K562 (cell line): ENCODE data around the gene RDH8. TPM values are rescaled to one million over a fixed set of nuclear protein-coding genes. Genes with fewer than 3 reads are reported as not detected.

Source experiments
- ATAC-seq: fragments of 200-7000 bp; cut with Tn5 transposase; 3 replicates; pipeline ENCODE4 v1.9.1; 2020; ENCODE audit warnings: moderate library complexity
- BruUV-seq: library from RNA; stranded (reverse); fragments of 400-500 nt; replicated peaks from 2 replicates; lab custom pipeline; 2021; lab: Mats Ljungman, UMichigan
- CTCF ChIA-PET: fragments of 300-600 bp; formaldehyde crosslinking; extraction: SDS; loops from one replicate; lab custom pipeline; 2021; ENCODE audit warnings: low intra/inter-chr PET ratio; lab: Yijun Ruan, JAX
- POLR2A ChIA-PET: fragments of 300-600, 350-650 bp; sonication (Branson Sonifier 250); formaldehyde crosslinking; extraction: SDS; loops from one replicate; lab custom pipeline; 2021; ENCODE audit warnings: antibody characterized with exemption, inconsistent platforms; lab: Yijun Ruan, JAX
- DNase-seq, 4 experiments: peaks; one replicate each; pipeline versions ENCODE4 v3.0.0 to v3.0.0-alpha.2; 2011 to 2018; ENCODE audit warnings: low spot score in 3 of 4, mixed read lengths in 3 of 4; ENCODE audit errors: extremely low read depth in 1 of 4
- FAIRE-seq: peaks from 2 replicates; lab custom pipeline; 2011; peaks lifted over from hg19 to GRCh38; lab: Jason Lieb, UNC
- H2AFZ ChIP-seq: 2 replicates; pipeline ENCODE4 v1.6.0; 2011; ENCODE audit warnings: low read depth, low read length, control low read depth, inconsistent platforms
- H3K27ac ChIP-seq: fragments of 200-600 bp; 3 replicates; pipeline ENCODE4 v1.8.0; 2011; ENCODE audit warnings: low read depth, mild to moderate bottlenecking, control low read depth, inconsistent platforms, low read length, moderate library complexity, mixed read lengths; ENCODE audit errors: extremely low read depth
- H3K27me3 ChIP-seq, 2 experiments: fragments of 300-600 bp in 1 of 2; 2 replicates in 1 of 2; 3 replicates in 1 of 2; pipeline versions ENCODE4 v1.6.0 to v1.8.0; 2011; ENCODE audit warnings: inconsistent platforms in 2 of 2, low read length in 2 of 2, mild to moderate bottlenecking in 1 of 2, mixed read lengths in 1 of 2, moderate library complexity in 1 of 2; ENCODE audit not compliant: control insufficient read depth in 2 of 2, insufficient read depth in 2 of 2
- H3K36me3 ChIP-seq: fragments of 300-600 bp; 3 replicates; pipeline ENCODE4 v1.8.0; 2011; ENCODE audit warnings: mild to moderate bottlenecking, low read length, inconsistent platforms; ENCODE audit not compliant: control insufficient read depth, insufficient read depth
- H3K4me1 ChIP-seq, 2 experiments: fragments of 200-600 bp in 1 of 2; replicated peaks in 1 of 2; 2 replicates in 1 of 2; 3 replicates in 1 of 2; pipeline versions ENCODE4 v1.5.1 to v1.8.0; 2011; ENCODE audit warnings: inconsistent platforms in 2 of 2, low read length in 2 of 2, mild to moderate bottlenecking in 1 of 2, mixed read lengths in 1 of 2, moderate library complexity in 1 of 2; ENCODE audit not compliant: control insufficient read depth in 2 of 2, insufficient read depth in 2 of 2
- H3K4me2 ChIP-seq: 2 replicates; pipeline ENCODE4 v1.6.1; 2011; ENCODE audit warnings: low read length, control low read depth, inconsistent platforms, mixed read lengths; ENCODE audit not compliant: insufficient read depth
- H3K4me3 ChIP-seq: fragments of 200-600 bp; sonication (generic), shearing (Covaris generic); 2 replicates; pipeline ENCODE4 v1.5.1; 2016; ENCODE audit warnings: control low read depth, inconsistent platforms
- H3K79me2 ChIP-seq: fragments of 200-600 bp; 3 replicates; pipeline ENCODE4 v1.8.0; 2011; ENCODE audit warnings: low read length, inconsistent platforms; ENCODE audit not compliant: control insufficient read depth, insufficient read depth
- H3K9ac ChIP-seq, 2 experiments: 2 replicates each; pipeline versions ENCODE4 v1.6.0 to v1.6.1; 2011; ENCODE audit warnings: low read depth in 2 of 2, low read length in 2 of 2, control low read depth in 1 of 2, inconsistent platforms in 1 of 2, mild to moderate bottlenecking in 1 of 2, mixed read lengths in 1 of 2; ENCODE audit not compliant: insufficient read depth in 1 of 2
- H3K9me1 ChIP-seq: one replicate; pipeline ENCODE4 v1.6.0; 2011; ENCODE audit warnings: inconsistent platforms, mild to moderate bottlenecking, low read length, moderate library complexity; ENCODE audit not compliant: control insufficient read depth, insufficient read depth
- H3K9me3 ChIP-seq: replicated peaks from 2 replicates; pipeline ENCODE4 v1.5.1; 2011; ENCODE audit warnings: low read depth, low read length, inconsistent platforms; ENCODE audit not compliant: control insufficient read depth, insufficient read depth
- H4K20me1 ChIP-seq: replicated peaks from 2 replicates; pipeline ENCODE4 v1.6.1; 2011; ENCODE audit warnings: low read length, inconsistent platforms, mixed read lengths; ENCODE audit not compliant: control insufficient read depth, insufficient read depth
- COPS2 ChIP-seq: fragments of 450-650 bp; conservative IDR thresholded peaks from 2 replicates; pipeline ENCODE4 v1.6.1; 2016; ENCODE audit warnings: mild to moderate bottlenecking, moderate library complexity
- CREM ChIP-seq: IDR thresholded peaks from 2 replicates; pipeline ENCODE4 v1.6.1; 2014; ENCODE audit warnings: antibody characterized with exemption, low read depth
- ELF4 ChIP-seq: fragments of 450-650 bp; formaldehyde crosslinking; IDR thresholded peaks from 2 replicates; pipeline ENCODE4 v1.4.0; 2022; ENCODE audit warnings: missing genetic modification characterization
- FOXP1 ChIP-seq: sonication (generic); formaldehyde crosslinking; IDR thresholded peaks from 2 replicates; pipeline ENCODE4 v1.8.0; 2022; ENCODE audit warnings: mild to moderate bottlenecking, missing genetic modification reagents
- KAT8 ChIP-seq: fragments of 450-650 bp; IDR thresholded peaks from 2 replicates; pipeline ENCODE4 v1.6.1; 2016; ENCODE audit warnings: low read depth, mild to moderate bottlenecking
- PPARD ChIP-seq: fragments of 250-450 bp; sonication (Bioruptor Pico); IDR thresholded peaks from 2 replicates; pipeline ENCODE4 v1.8.0; 2022; ENCODE audit warnings: inconsistent platforms, mild to moderate bottlenecking, moderate library complexity
- SOX6 ChIP-seq: fragments of 450-650 bp; IDR thresholded peaks from 2 replicates; pipeline ENCODE4 v1.6.1; 2014; ENCODE audit warnings: mild to moderate bottlenecking
- ZNF316 ChIP-seq: fragments of 450-650 bp; IDR thresholded peaks from 2 replicates; pipeline ENCODE4 v1.6.1; 2016
- ZNF384 ChIP-seq: IDR thresholded peaks from 2 replicates; pipeline ENCODE4 v1.6.1; 2012; ENCODE audit warnings: low read depth, low read length, improper control_type of control experiment
- ZNF431 ChIP-seq: sonication (generic); formaldehyde crosslinking; IDR thresholded peaks from 2 replicates; pipeline ENCODE4 v1.8.0; 2022; ENCODE audit warnings: mild to moderate bottlenecking, missing genetic modification reagents
- ZNF644 ChIP-seq: fragments of 200-800 bp; sonication (Bioruptor generic); IDR thresholded peaks from 2 replicates; pipeline ENCODE4 v1.6.1; 2016; ENCODE audit warnings: low read depth, missing genetic modification characterization, missing compliant biosample characterization
- ZNF668 ChIP-seq: fragments of 250-450 bp; sonication (Bioruptor Pico); IDR thresholded peaks from 2 replicates; pipeline ENCODE4 v1.8.0; 2022; ENCODE audit warnings: mild to moderate bottlenecking, inconsistent platforms
- ZSCAN32 ChIP-seq: fragments of 450-650 bp; formaldehyde crosslinking; IDR thresholded peaks from 2 replicates; pipeline ENCODE4 v1.4.0; 2020; ENCODE audit warnings: mild to moderate bottlenecking, moderate library complexity
- WGBS: fragments of 100-300 bp; shearing (Covaris generic); methylation state at CpG from one replicate; pipeline ENCODE4 v1.1.6; 2016; ENCODE audit warnings: low coverage, mixed read lengths; ENCODE audit not compliant: insufficient coverage; ENCODE audit errors: missing lambda C conversion rate; 5-methylcytosine and 5-hydroxymethylcytosine counted together
- in situ Hi-C: fragments of 300-500 bp; cut with MboI; formaldehyde crosslinking; loops from 4 replicates; pipeline ENCODE4 v1.15.0; 2018; ENCODE audit warnings: inconsistent platforms, mixed read lengths
- intact Hi-C: fragments of 100-400 bp; cut with micrococcal nuclease; formaldehyde crosslinking; loops from 2 replicates; pipeline ENCODE4 v1.14.2; 2022
- polyA plus RNA-seq, 8 experiments: library from polyadenylated mRNA; depleted of rRNA in 4 of 8; stranded (reverse) in 5 of 8; unstranded in 3 of 8; fragments of >200 nt; fragmentation: Nextera tagmentation in 2 of 8; fragmentation: Illumina TruSeq in 1 of 8; extraction: Ambion mirVana in 2 of 8; extraction: Trizol in 1 of 8; gene quantifications; 2 replicates each; pipeline versions ENCODE4 v1.2.1 to v1.2.3, GENCODE V29; 2011 to 2014; ENCODE audit warnings: inconsistent platforms in 1 of 8, missing spikeins in 1 of 8
- total RNA-seq, 7 experiments: library from RNA; depleted of rRNA in 6 of 7; stranded (reverse); fragments of >200 nt in 6 of 7; fragmentation: Illumina TruSeq in 2 of 7; extraction: Trizol in 2 of 7; gene quantifications; 2 replicates each; pipeline versions ENCODE4 v1.2.1 to v1.2.3, GENCODE V29; 2011 to 2021; ENCODE audit warnings: low replicate concordance in 1 of 7
- TF ChIP-seq, protein P1 (sequence below): fragments of 250-450 bp; sonication (Bioruptor Pico); IDR thresholded peaks from 2 replicates; pipeline ENCODE4 v1.8.0; 2021; ENCODE audit warnings: moderate library complexity, mild to moderate bottlenecking, inconsistent platforms
- TF ChIP-seq, protein P2 (sequence below): sonication (generic); formaldehyde crosslinking; IDR thresholded peaks from 2 replicates; pipeline ENCODE4 v1.8.1; 2023; ENCODE audit warnings: missing genetic modification reagents, mild to moderate bottlenecking, borderline replicate concordance
- TF ChIP-seq, protein P3 (sequence below): sonication (generic); formaldehyde crosslinking; IDR thresholded peaks from 2 replicates; pipeline ENCODE4 v1.8.0; 2022; ENCODE audit warnings: mild to moderate bottlenecking, missing genetic modification reagents, borderline replicate concordance

RDH8 gene
- total and polyA plus RNA-seq, 9 of the 15 experiments (the other 6 are each of a cell fraction or from before 2014, with no cell fraction given), result not detected

DNA sequence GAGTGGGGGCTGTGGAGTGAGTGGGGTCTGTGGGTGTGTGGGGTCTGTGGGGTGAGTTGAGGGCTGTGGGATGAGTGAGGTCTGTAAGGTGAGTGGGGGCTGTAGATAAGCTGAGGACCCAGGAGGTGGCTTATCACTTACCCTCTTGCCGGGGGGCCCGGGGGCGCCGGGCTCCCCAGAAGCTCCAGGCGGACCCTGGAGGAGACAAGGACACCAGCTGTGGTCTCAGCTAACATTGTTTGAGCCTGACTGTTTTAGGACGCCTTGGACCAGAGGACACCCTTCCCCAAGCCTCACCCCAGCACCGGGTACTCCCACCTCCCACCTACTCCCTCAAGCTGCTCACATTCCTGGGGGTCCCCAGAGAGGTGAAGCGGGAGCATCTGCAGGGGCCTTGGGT is 42.8 kb upstream of the RDH8 start:
- peaks cover 3 to 18% of the 10 kb centered on the region in 2 experiments; a peak in 4 of 5 replicates for H3K27me3 ChIP-seq
- in situ Hi-C loops, result no loop called here
- FAIRE-seq (no peak), ATAC-seq (no peak), DNase-seq (no peak)
- POLR2A ChIA-PET, result no interaction called here
- no TSS peak for BruUV-seq
- H3K9ac ChIP-seq, result no peak overlapping the region
- H3K36me3 ChIP-seq, result no peaks in the 10 kb centered on the region
- H2AFZ ChIP-seq, result no peak overlapping the region
- no peaks in the 10 kb centered on the region for H4K20me1 ChIP-seq
- H3K79me2 ChIP-seq, result no peaks in the 10 kb centered on the region
- no peak overlapping the region for H3K27ac ChIP-seq
- no peak overlapping the region for H3K4me2 ChIP-seq
- 5% methylated on average over 3 of the region's 8 CpGs for WGBS
- no peak overlapping the region for H3K4me3 ChIP-seq
- CTCF ChIA-PET, result no interaction called here
- intact Hi-C loops, result no loop called here
- no peaks in the 10 kb centered on the region for H3K4me1 ChIP-seq
- no peaks in the 10 kb centered on the region for H3K9me1 ChIP-seq
- H3K9me3 ChIP-seq, result no peaks in the 10 kb centered on the region
- TF ChIP-seq COPS2 (no peak), ZSCAN32 (CRISPR knock-in tag) (no peak), KAT8 (no peak), ZNF316 (no peak), CREM (no peak), PPARD (CRISPR knock-in tag) (no peak), ZNF668 (no peak), SOX6 (no peak), ZNF431 (CRISPR knock-in tag) (no peak), FOXP1 (CRISPR knock-in tag) (no peak), ZNF384 (no peak), ZNF644 (no peak), ELF4 (CRISPR knock-in tag) (no peak)
- TF ChIP-seq, protein P1, sequence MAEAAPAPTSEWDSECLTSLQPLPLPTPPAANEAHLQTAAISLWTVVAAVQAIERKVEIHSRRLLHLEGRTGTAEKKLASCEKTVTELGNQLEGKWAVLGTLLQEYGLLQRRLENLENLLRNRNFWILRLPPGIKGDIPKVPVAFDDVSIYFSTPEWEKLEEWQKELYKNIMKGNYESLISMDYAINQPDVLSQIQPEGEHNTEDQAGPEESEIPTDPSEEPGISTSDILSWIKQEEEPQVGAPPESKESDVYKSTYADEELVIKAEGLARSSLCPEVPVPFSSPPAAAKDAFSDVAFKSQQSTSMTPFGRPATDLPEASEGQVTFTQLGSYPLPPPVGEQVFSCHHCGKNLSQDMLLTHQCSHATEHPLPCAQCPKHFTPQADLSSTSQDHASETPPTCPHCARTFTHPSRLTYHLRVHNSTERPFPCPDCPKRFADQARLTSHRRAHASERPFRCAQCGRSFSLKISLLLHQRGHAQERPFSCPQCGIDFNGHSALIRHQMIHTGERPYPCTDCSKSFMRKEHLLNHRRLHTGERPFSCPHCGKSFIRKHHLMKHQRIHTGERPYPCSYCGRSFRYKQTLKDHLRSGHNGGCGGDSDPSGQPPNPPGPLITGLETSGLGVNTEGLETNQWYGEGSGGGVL, result no peak
- TF ChIP-seq, protein P2, sequence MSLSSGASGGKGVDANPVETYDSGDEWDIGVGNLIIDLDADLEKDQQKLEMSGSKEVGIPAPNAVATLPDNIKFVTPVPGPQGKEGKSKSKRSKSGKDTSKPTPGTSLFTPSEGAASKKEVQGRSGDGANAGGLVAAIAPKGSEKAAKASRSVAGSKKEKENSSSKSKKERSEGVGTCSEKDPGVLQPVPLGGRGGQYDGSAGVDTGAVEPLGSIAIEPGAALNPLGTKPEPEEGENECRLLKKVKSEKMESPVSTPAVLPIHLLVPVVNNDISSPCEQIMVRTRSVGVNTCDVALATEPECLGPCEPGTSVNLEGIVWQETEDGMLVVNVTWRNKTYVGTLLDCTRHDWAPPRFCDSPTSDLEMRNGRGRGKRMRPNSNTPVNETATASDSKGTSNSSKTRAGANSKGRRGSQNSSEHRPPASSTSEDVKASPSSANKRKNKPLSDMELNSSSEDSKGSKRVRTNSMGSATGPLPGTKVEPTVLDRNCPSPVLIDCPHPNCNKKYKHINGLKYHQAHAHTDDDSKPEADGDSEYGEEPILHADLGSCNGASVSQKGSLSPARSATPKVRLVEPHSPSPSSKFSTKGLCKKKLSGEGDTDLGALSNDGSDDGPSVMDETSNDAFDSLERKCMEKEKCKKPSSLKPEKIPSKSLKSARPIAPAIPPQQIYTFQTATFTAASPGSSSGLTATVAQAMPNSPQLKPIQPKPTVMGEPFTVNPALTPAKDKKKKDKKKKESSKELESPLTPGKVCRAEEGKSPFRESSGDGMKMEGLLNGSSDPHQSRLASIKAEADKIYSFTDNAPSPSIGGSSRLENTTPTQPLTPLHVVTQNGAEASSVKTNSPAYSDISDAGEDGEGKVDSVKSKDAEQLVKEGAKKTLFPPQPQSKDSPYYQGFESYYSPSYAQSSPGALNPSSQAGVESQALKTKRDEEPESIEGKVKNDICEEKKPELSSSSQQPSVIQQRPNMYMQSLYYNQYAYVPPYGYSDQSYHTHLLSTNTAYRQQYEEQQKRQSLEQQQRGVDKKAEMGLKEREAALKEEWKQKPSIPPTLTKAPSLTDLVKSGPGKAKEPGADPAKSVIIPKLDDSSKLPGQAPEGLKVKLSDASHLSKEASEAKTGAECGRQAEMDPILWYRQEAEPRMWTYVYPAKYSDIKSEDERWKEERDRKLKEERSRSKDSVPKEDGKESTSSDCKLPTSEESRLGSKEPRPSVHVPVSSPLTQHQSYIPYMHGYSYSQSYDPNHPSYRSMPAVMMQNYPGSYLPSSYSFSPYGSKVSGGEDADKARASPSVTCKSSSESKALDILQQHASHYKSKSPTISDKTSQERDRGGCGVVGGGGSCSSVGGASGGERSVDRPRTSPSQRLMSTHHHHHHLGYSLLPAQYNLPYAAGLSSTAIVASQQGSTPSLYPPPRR, result no peak
- TF ChIP-seq, protein P3, sequence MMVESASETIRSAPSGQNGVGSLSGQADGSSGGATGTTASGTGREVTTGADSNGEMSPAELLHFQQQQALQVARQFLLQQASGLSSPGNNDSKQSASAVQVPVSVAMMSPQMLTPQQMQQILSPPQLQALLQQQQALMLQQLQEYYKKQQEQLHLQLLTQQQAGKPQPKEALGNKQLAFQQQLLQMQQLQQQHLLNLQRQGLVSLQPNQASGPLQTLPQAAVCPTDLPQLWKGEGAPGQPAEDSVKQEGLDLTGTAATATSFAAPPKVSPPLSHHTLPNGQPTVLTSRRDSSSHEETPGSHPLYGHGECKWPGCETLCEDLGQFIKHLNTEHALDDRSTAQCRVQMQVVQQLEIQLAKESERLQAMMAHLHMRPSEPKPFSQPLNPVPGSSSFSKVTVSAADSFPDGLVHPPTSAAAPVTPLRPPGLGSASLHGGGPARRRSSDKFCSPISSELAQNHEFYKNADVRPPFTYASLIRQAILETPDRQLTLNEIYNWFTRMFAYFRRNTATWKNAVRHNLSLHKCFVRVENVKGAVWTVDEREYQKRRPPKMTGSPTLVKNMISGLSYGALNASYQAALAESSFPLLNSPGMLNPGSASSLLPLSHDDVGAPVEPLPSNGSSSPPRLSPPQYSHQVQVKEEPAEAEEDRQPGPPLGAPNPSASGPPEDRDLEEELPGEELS (CRISPR knock-in tag), result no peak
